SJSA1 (cell line): Measurements from ENCODE around the gene SMOC1. TPM values are rescaled to one million over a fixed set of nuclear protein-coding genes. Genes with fewer than 3 reads are reported as not detected.

ENCODE experiments used
- DNase-seq, 2 experiments: peaks; one replicate each; pipeline ENCODE4 v3.0.0-alpha.2; 2015 to 2020; ENCODE audit warnings: low spot score in 2 of 2, low read depth in 1 of 2
- H3K27ac ChIP-seq: fragments of 250-450 bp; sonication (Bioruptor Pico); 2 replicates; pipeline ENCODE4 v1.5.1; 2020; ENCODE audit warnings: mild to moderate bottlenecking, moderate library complexity
- H3K27me3 ChIP-seq: fragments of 250-450 bp; sonication (Bioruptor Pico); replicated peaks from 2 replicates; pipeline ENCODE4 v1.5.1; 2020; ENCODE audit warnings: mild to moderate bottlenecking, moderate library complexity
- H3K36me3 ChIP-seq: fragments of 250-450 bp; sonication (Bioruptor Pico); 2 replicates; pipeline ENCODE4 v1.5.1; 2020; ENCODE audit warnings: mild to moderate bottlenecking
- H3K4me1 ChIP-seq: fragments of 250-450 bp; sonication (Bioruptor Pico); replicated peaks from 2 replicates; pipeline ENCODE4 v1.6.1; 2021; ENCODE audit warnings: mild to moderate bottlenecking
- H3K4me3 ChIP-seq: fragments of 250-450 bp; sonication (Bioruptor Pico); 2 replicates; pipeline ENCODE4 v1.5.1; 2020; ENCODE audit warnings: mild to moderate bottlenecking
- H3K9me3 ChIP-seq: fragments of 250-450 bp; sonication (Bioruptor Pico); replicated peaks from 2 replicates; pipeline ENCODE4 v1.5.1; 2020; ENCODE audit warnings: mild to moderate bottlenecking
- total RNA-seq: library from RNA; depleted of rRNA; stranded (reverse); fragments of >200 nt; shearing (Covaris generic); gene quantifications from 2 replicates; pipeline ENCODE4 v1.2.3, GENCODE V29; 2014

SMOC1 gene
- total RNA-seq, 1 experiment from 2014 or later = not detected

DNA sequence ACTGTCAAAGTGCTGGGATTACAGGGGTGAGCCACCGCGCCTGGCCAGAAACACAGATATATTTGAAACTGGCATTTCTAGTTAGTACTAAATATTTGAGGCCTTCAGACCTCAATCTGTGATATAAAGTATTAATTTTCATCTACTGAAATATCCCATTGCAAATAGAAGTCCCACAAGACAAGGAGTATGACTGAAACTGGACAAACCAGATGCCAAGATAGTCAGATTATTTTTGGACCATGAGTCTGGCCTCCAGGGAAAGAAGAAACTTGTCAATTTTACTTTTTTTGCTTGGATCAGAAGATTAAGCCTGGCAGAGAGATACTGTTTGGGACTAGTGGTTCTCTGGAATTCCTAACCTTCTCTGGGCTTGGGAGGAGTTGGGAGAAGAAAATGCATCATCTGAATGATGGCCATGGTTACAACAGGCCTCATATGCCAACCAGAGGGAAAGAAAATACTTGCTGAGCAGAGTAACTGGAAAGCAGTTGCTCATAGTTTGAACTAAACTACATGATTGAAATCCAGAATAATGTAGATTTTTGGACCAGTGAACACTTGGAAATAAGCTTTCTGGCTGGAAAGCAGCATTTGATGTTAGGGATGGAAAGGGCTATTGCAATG, 2.9 kb upstream of the SMOC1 start:
- Histone ChIP-seq H3K27me3 (peaks cover 21% of the 10 kb centered on the region), H3K36me3 (no peaks in the 10 kb centered on the region), H3K27ac (no peak overlapping the region), H3K9me3 (no peaks in the 10 kb centered on the region), H3K4me1 (no peaks in the 10 kb centered on the region), H3K4me3 (no peak overlapping the region)
- no peak for DNase-seq

DNA sequence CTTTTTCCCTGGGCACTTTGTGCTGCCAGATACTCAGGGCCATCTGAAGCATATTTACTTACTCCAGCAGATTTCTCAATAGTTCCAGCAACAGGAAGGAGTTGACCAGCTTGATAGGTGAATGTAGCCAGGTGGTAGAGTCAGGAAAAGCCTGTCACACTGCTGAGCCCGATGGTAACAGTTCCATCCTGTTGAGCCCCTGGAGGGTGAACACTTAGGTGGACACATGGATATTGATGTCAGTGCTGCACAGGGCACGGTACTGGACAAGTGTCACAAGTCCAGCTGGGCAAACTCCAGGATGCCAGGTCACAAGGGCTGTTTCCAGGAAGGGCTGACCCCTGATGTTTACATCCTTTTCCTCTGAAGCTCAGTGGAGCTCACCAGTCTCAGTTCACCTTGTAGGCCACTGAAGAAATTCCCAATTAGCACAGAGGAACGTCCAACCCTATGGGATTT, 2.3 kb upstream of the SMOC1 start:
- Histone ChIP-seq H3K36me3 (no peaks in the 10 kb centered on the region), H3K27ac (no peak overlapping the region), H3K4me1 (no peaks in the 10 kb centered on the region), H3K4me3 (no peak overlapping the region), H3K27me3 (peaks cover 21% of the 10 kb centered on the region), H3K9me3 (no peaks in the 10 kb centered on the region)
- DNase-seq = no peak

DNA sequence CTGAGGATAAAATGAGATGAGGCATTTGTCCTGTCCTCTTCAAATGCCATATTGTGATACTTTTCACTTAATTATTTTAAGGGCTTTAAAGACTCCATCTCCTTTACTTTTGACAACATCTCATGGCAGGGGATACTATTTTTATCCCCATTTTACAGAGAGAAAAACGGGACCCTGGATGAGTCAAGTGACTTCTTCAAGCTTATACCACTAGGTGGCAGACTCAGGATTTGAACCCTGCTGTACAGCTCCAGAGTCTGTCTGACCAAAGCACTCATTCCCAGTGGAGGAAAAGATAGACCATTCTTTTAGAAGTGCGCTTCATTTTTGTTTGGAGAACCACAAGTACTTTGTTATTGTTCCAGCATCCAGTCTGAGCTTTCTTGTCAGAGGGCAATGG, 1.7 kb upstream of the SMOC1 start:
- no peak for DNase-seq
- H3K9me3 ChIP-seq = no peaks in the 10 kb centered on the region
- H3K4me1 ChIP-seq = no peaks in the 10 kb centered on the region
- H3K36me3 ChIP-seq = no peaks in the 10 kb centered on the region
- H3K27me3 ChIP-seq = peaks cover 21% of the 10 kb centered on the region
- H3K4me3 ChIP-seq = no peak overlapping the region
- H3K27ac ChIP-seq = no peak overlapping the region

DNA sequence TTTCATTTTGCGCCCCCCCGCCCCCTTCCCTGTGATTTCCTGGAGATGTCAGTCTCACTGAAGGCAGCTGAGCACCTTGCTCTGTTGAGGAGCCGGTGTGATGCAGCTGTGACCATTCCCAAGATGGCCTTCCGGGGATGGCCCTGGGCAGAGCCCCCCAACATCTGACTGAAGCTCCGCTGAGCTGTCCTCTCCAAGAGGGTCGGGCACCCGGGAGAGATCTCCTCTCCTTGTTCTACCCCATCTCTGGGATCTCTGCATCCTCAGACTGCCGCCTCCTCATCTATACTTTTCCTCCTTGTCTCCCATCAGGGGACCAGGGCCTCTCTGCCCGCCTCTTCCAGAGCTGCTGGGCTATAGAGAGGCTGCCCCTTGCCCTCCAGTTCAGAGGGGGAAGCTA, 965 bp upstream of the SMOC1 start:
- no peak overlapping the region for H3K4me3 ChIP-seq
- peaks cover 21% of the 10 kb centered on the region for H3K27me3 ChIP-seq
- no peak for DNase-seq
- no peaks in the 10 kb centered on the region for H3K36me3 ChIP-seq
- H3K27ac ChIP-seq = no peak overlapping the region
- H3K4me1 ChIP-seq = no peaks in the 10 kb centered on the region
- no peaks in the 10 kb centered on the region for H3K9me3 ChIP-seq

DNA sequence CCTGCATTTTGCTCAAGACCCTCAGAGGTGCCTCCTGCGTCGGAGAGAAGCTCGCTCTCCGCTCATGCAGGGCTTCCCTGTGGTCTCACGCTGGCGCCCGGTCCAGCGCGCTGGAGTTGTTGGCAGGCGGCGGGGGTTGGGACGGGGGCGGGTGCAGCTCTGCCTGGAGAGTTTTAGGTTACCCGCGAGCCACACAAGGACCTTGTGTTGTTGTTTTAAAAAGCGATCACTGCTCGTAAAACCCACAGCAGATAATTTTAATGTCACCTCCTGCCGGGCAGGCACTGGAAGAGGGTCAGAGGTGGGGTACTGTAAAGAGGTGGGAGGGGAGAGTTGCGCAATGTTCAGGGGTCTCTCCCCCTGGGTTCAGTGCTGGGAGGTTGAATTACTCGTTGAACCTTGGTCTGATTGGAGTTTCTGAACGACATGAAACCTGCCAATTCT, 850 bp downstream of the SMOC1 start:
- peaks cover 21% of the 10 kb centered on the region for H3K27me3 ChIP-seq
- H3K4me3 ChIP-seq = no peak overlapping the region
- DNase-seq = no peak
- no peak overlapping the region for H3K27ac ChIP-seq
- H3K36me3 ChIP-seq = no peaks in the 10 kb centered on the region
- no peaks in the 10 kb centered on the region for H3K9me3 ChIP-seq
- no peaks in the 10 kb centered on the region for H3K4me1 ChIP-seq

DNA sequence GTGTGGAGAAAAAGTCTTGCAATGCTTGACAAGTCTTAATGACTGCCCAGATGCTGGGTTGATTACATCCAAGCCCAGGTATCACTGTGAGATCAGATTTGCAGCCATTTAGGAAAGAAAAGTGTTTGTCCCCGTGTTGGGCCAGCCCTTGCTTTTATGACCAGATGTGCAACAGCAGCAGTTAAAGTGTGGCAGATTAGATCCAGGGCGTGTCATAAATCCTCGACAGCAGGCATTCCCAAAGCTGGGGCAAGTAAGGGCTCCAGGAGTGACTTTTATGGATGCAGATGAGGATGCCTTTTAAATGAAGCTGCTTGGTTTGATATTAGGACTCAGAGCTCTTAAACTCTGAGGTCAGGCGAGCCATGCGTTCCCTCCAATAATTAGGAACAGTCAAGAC, 1.7 kb downstream of the SMOC1 start:
- Histone ChIP-seq H3K27ac (no peak overlapping the region), H3K36me3 (no peaks in the 10 kb centered on the region), H3K27me3 (peaks cover 21% of the 10 kb centered on the region), H3K9me3 (no peaks in the 10 kb centered on the region), H3K4me1 (no peaks in the 10 kb centered on the region), H3K4me3 (no peak overlapping the region)
- DNase-seq = no peak

DNA sequence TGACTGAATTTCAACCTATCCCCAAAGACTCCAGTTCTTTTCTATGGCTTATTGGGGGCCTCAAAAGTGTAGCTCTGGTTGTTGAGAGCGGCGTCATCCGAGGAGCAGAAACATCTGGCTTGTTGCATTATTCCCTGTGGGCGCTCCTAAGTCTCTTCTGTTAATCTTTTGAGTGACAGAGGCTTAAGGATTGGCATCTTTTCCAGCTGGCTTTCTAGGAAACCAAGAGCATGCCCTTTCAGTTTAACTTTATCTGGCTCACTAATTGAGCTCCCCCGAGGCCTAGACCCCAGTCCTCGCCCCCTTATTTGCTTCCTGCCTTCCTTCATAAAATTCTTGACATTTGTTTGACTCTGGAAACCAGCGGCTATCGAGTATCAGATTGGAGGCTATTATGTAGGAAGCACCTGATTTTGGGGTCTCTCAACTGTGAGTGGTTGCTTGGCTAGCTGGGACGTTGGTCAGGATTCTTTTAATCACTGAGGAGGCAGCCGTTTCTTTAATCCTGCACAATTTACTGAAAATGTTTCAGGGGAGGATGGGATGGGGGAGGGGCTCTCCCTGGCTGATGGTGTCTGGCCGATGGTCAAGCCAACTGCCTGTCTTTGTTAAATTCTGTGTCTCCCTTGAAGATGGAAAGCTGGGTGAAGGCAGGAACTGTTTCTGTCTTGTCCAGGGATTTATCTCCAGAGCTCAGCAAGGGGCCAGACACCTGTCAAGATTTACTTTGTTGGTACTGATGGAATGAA, 3.1 kb downstream of the SMOC1 start:
- Histone ChIP-seq H3K36me3 (no peaks in the 10 kb centered on the region), H3K27me3 (peaks cover 21% of the 10 kb centered on the region), H3K4me1 (no peaks in the 10 kb centered on the region), H3K4me3 (no peak overlapping the region), H3K27ac (no peak overlapping the region), H3K9me3 (no peaks in the 10 kb centered on the region)
- no peak for DNase-seq

DNA sequence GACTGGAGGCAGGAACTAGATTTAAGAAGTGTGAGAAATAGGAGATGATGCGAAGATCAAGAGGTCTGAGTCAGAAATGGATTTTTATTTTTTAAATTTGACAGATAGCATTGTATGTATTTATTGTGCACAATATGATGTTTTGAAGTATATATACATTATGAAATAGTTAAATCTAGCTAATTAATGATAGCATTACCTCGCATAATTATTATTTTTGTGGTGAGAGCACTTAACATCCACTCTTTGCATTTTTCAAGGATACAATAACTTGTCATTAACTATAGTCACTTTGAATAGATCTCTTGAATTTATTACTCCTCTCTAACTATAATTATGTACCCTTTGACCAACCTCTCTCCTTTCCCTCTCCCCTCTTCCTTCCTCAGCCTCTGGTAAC, 3.7 kb downstream of the SMOC1 start:
- no peak for DNase-seq
- Histone ChIP-seq H3K36me3 (no peaks in the 10 kb centered on the region), H3K4me1 (peaks cover 2% of the 10 kb centered on the region; the same call in 1 of the 2 replicates), H3K27ac (no peak overlapping the region), H3K4me3 (no peak overlapping the region), H3K27me3 (peaks cover 17% of the 10 kb centered on the region), H3K9me3 (no peaks in the 10 kb centered on the region)

DNA sequence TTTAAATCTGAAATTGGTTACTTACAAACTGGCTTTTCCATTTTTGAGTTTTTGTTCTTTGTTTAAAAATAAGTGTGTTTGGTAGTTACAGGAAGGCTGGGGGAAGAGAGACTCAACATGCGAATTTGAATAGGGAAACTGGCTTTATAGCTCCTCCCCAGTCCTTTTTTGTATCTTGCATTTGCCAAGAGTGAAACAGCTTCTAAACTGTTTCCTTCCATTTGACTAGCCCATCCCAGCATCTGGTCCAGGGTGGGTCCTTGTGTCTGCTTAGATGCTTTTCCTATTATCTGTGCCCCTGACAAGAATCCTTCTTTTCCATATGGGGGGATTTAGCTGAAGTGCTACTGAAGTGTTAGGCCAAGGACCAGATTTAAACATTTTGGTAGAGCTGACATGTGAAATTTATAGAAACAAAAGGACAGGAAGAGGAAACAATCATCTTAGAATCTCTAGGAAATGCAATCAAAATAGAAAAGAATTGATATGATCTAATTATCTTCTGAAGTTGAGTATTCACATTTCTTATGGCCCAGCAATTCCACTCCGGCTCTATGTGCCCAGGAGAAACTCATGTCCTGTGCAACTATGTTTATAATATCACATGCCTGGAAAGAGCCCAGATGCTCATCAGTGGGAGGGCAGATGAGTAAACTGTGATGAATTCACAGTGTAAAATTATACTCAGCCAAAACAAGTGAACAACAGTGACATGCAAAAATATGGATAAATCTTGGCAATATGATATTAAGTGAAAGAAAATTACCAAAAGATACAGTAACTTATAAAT, 7.4 kb downstream of the SMOC1 start:
- Histone ChIP-seq H3K27me3 (no peaks in the 10 kb centered on the region), H3K4me3 (no peak overlapping the region), H3K9me3 (no peaks in the 10 kb centered on the region), H3K4me1 (peaks cover 3% of the 10 kb centered on the region; the same call in 1 of the 2 replicates), H3K36me3 (no peaks in the 10 kb centered on the region), H3K27ac (no peak overlapping the region)
- no peak for DNase-seq

DNA sequence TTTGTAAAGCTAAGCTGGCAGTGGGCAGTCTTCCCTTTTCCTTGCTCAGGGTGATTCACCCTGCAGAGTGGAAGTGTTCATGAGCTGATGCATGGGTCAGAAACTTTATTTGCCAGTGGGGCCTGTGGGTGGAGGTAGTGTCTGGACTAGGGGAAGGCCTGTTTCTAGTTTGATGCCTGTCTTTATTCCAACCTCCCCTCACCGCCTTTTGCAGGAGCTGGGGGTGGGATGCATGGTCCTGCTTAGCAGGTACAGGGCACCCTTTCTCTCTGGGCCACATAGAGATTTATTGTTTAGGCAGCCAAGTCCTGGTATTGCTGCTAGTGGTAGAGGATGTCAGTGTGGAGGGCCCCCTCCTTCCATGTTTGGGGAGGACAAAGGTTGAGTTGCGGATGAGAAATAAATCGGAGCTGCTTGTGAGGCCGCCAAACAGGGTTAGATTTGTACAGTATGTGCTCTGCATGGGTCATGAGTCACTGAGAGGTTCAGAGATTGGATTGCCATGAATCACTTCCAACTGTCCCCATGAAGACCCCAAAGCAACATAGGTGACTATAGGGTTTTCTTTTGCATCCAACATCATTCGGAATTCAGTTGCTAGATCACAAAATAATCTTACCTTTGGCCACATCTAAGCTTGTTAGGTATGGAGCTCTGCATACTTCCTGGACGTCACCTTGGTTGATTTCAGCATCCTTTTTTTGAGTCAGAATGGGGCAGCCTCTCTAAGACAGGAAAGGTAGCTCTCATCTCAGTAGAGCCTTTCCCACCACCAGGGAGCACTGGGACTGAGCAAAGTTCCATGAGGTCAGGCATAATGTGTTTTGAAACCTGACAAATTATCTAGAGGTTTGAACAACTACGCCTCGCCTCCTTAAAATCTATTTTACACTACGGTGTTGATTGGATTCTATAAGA, 8.8 kb downstream of the SMOC1 start:
- H3K9me3 ChIP-seq = no peaks in the 10 kb centered on the region
- H3K27me3 ChIP-seq = no peaks in the 10 kb centered on the region
- H3K4me3 ChIP-seq = no peak overlapping the region
- H3K4me1 ChIP-seq = peaks cover 3% of the 10 kb centered on the region; the same call in 1 of the 2 replicates
- H3K36me3 ChIP-seq = no peaks in the 10 kb centered on the region
- no peak for DNase-seq
- H3K27ac ChIP-seq = no peak overlapping the region

DNA sequence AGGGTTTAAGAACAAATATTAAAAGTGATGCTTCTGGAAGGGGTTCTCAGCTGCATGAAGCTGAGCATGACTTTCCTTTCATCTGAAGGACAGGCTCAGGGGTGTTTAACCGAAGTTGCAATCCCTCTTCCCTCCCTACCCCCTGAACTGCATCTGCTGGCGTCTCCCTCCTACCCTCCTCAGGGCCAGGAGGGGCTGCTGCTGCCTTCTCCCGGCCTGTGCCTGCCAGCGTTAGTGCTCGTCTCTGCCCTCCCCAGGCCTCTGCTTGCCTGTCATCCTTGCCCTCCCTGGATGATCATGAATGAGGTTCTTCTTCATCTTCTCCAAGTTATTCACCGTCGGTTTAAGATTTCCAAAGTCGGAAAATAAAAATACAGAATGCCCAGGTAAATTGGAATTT, 12.2 kb downstream of the SMOC1 start:
- no peak overlapping the region for H3K27ac ChIP-seq
- H3K27me3 ChIP-seq = no peaks in the 10 kb centered on the region
- H3K9me3 ChIP-seq = no peaks in the 10 kb centered on the region
- H3K4me3 ChIP-seq = no peak overlapping the region
- H3K4me1 ChIP-seq = peaks cover 3% of the 10 kb centered on the region; the same call in 1 of the 2 replicates
- DNase-seq = no peak
- H3K36me3 ChIP-seq = no peaks in the 10 kb centered on the region

DNA sequence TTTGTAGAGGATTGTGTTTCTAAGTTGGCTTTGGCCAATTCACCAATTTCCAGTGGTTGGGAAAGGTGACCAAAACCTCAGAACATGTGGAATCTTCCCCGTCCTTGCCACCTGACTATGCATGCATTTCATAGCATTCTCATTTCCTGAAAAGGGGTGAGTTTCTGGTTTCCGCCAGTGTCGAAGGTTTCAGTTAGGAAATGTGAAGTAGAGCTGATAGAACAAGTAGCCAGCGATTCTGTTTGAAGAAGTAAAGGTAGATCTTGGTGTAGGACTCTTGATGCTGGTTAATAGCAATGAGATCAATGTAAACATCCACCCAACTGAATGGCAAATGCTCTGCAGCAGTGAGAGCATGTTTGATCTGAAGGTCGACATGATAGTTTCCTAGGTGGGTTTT, 15.9 kb downstream of the SMOC1 start:
- no peaks in the 10 kb centered on the region for H3K27me3 ChIP-seq
- no peak for DNase-seq
- no peak overlapping the region for H3K27ac ChIP-seq
- H3K4me3 ChIP-seq = no peak overlapping the region
- no peaks in the 10 kb centered on the region for H3K36me3 ChIP-seq
- no peaks in the 10 kb centered on the region for H3K4me1 ChIP-seq
- no peaks in the 10 kb centered on the region for H3K9me3 ChIP-seq

DNA sequence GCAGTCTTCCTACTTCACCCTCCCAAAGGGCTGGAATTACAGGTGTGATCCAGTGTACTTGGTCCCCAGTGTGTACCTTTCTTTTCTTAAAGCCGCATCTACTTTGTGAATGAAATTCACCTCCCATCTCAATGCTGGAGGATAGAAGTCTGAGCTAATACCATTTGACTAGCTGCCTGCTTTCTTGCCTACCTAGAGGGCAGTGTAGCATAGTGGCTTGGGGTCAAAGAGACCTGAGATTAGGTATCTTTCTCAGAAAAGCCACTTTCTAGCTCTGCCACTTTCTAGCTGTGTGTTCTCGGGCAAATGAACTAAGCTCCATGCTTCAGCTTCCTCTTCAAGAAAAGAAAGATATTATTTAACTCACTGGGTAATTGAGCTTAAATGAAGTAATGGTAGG, 16.9 kb downstream of the SMOC1 start:
- no peak overlapping the region for H3K4me3 ChIP-seq
- no peaks in the 10 kb centered on the region for H3K36me3 ChIP-seq
- H3K4me1 ChIP-seq = no peaks in the 10 kb centered on the region
- no peak overlapping the region for H3K27ac ChIP-seq
- DNase-seq = no peak
- no peaks in the 10 kb centered on the region for H3K27me3 ChIP-seq
- H3K9me3 ChIP-seq = no peaks in the 10 kb centered on the region
